Mucosa of descending colon (tissue), 3 donors: ENCODE measurements around the gene ARHGAP26. TPM values are rescaled to one million over a fixed set of nuclear protein-coding genes. Genes with fewer than 3 reads are reported as not detected.

ENCODE experiments used
- ATAC-seq: fragments of 200-7000 bp; cut with Tn5 transposase; one replicate; pipeline ENCODE4 v1.9.1; 2020; ENCODE audit warnings: mild to moderate bottlenecking, moderate library complexity
- DNase-seq, 3 donors: peaks; one replicate each; pipeline ENCODE4 v3.0.0-alpha.2; 2020
- H3K36me3 ChIP-seq: fragments of 200-600 bp; one replicate; pipeline ENCODE4 v1.8.0; 2021; ENCODE audit warnings: low read depth, mild to moderate bottlenecking
- H3K4me1 ChIP-seq: fragments of 200-600 bp; one replicate; pipeline ENCODE4 v1.8.0; 2021; ENCODE audit warnings: low read depth, mild to moderate bottlenecking
- H3K4me3 ChIP-seq: fragments of 200-600 bp; one replicate; pipeline ENCODE4 v1.8.0; 2021; ENCODE audit warnings: mild to moderate bottlenecking
- H3K9me3 ChIP-seq: fragments of 200-600 bp; one replicate; pipeline ENCODE4 v1.8.0; 2021; ENCODE audit warnings: mild to moderate bottlenecking
- intact Hi-C, 2 donors: fragments of 100-400 bp; cut with DNase I in 1 of 2; cut with micrococcal nuclease in 1 of 2; formaldehyde crosslinking; loops; one replicate each; pipeline versions ENCODE4 v1.11.0 to v1.11.1; 2022; cut with DNase I, micrococcal nuclease
- total RNA-seq, 3 donors: library from RNA; stranded (reverse); fragmentation: NEBNext Ultra II Directional in 2 of 3; extraction: Animal tissue kit (Norgen Biotek cat#: 25700) in 2 of 3; gene quantifications; one replicate each; pipeline versions ENCODE4 v1.2.1 to v1.2.4, GENCODE V29; 2021 to 2023
- TF ChIP-seq, protein P1 (sequence below): fragments of 200-600 bp; IDR thresholded peaks from one replicate; pipeline ENCODE4 v1.8.0; 2022; ENCODE audit warnings: antibody characterized with exemption, mild to moderate bottlenecking
- donor health status: DM: no; HTN: no; CAD: no; lungs with moderate emphysema.
- donor health status: DM: no; HTN: no; CAD: no.
- donor health status: DM: no; HTN: yes; CAD: no.

The ARHGAP26 gene
- total RNA-seq, 3 donors from 2014 or later, result 52.9 to 96.0 (median 67.8) TPM

DNA sequence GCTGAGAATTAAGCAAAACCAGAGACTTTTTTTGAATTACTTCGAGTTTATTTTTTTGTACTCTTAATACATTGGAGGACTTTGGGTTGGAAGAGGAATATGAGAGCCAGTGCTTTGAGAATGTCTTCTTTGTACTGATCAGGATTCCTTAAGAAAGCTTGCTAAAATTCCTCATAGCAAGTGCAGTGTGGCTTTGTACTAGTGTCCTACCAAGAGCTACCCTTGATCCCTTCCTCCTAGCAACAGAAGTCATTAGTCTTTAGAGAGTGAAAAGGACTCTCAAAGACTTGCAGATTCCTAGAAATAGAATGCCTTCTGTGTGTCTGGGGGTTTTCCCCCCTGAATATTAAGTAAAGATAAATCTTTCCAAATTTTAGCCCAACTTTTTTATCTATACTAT, 276.1 kb downstream of the ARHGAP26 start:
- no peak overlapping the region for H3K4me3 ChIP-seq
- DNase-seq (no peak), ATAC-seq (no peak)
- TF ChIP-seq, protein P1, sequence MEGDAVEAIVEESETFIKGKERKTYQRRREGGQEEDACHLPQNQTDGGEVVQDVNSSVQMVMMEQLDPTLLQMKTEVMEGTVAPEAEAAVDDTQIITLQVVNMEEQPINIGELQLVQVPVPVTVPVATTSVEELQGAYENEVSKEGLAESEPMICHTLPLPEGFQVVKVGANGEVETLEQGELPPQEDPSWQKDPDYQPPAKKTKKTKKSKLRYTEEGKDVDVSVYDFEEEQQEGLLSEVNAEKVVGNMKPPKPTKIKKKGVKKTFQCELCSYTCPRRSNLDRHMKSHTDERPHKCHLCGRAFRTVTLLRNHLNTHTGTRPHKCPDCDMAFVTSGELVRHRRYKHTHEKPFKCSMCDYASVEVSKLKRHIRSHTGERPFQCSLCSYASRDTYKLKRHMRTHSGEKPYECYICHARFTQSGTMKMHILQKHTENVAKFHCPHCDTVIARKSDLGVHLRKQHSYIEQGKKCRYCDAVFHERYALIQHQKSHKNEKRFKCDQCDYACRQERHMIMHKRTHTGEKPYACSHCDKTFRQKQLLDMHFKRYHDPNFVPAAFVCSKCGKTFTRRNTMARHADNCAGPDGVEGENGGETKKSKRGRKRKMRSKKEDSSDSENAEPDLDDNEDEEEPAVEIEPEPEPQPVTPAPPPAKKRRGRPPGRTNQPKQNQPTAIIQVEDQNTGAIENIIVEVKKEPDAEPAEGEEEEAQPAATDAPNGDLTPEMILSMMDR, result no peak
- intact Hi-C loops, result no loop called here
- no peaks in the 10 kb centered on the region for H3K9me3 ChIP-seq
- H3K4me1 ChIP-seq, result no peaks in the 10 kb centered on the region
- no peaks in the 10 kb centered on the region for H3K36me3 ChIP-seq

GRCh38 chr5:143047091-143047490, 276.9 kb downstream of the ARHGAP26 start:
- DNase-seq (no peak), ATAC-seq (no peak)
- TF ChIP-seq, protein P1, result no peak
- Histone ChIP-seq H3K9me3 (no peaks in the 10 kb centered on the region), H3K4me3 (no peak overlapping the region), H3K36me3 (no peaks in the 10 kb centered on the region), H3K4me1 (no peaks in the 10 kb centered on the region)
- intact Hi-C loops, result no loop called here

DNA sequence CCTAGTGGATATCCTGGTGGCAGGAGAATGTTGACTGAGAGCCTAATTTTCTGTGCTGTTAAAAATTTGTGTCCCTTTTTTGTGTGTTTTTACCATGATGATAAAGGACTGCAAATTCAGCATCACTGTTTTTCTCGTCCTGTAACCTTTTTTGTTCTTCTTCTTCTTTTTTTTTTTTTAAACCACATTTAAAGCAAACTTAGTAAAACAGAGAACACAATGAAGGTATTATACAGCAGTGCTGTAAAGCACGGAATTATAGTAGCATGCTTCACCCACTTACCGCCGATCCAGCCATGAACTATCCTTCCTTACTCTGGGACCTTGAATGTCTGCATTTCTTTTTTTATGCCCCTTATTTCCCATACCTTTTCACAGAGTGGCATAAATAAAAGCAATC, 280.0 kb downstream of the ARHGAP26 start:
- intact Hi-C loops, result no loop called here
- no peak for ATAC-seq
- no peaks in the 10 kb centered on the region for H3K4me1 ChIP-seq
- H3K4me3 ChIP-seq, result no peak overlapping the region
- TF ChIP-seq, protein P1, result no peak
- H3K36me3 ChIP-seq, result no peaks in the 10 kb centered on the region
- H3K9me3 ChIP-seq, result no peaks in the 10 kb centered on the region
- DNase-seq, result no peak

DNA sequence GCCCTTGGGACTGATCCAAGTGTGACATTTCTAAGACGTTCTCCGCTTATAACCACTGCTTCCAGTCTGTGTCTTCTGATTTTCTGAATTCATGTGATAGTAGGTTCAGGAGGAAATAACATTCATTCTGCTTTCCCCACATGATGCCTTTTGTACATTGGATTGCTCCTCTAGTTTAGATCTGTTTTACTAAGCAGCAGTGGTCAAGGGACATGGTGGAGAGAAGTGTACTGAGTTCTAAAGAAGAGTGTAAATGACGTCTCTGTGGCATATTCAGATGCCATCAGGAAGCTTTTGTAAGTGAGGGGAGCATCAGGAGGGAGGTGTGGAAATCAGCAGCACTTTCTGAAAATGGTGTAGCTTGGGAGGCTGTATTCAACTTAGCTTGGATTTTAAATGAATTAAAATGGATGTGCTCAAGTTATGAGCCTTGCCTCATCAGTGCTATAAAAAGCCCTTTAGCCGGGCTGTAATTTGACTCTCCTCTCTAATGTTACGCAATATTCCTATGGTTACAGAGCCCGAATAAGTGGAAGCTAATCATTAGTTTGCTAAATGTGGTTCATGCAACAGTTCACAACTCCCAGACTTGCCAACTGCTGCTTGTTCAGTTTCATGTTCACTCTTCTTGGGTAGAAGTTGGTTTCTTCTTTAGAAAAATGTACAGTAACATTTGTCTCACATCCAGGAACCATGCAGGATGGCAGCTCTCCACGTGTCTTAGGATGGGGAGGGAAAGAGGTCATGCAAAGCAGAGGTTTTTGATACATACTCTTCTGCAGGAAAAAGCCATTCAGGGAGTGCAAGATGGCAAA, 281.3 kb downstream of the ARHGAP26 start:
- DNase-seq (no peak), ATAC-seq (peak; percentile 68)
- no peaks in the 10 kb centered on the region for H3K9me3 ChIP-seq
- no peaks in the 10 kb centered on the region for H3K36me3 ChIP-seq
- TF ChIP-seq, protein P1, result no peak
- H3K4me3 ChIP-seq, result no peak overlapping the region
- H3K4me1 ChIP-seq, result no peaks in the 10 kb centered on the region
- intact Hi-C loops, result no loop called here

GRCh38 chr5:143052967-143053682, 282.9 kb downstream of the ARHGAP26 start:
- no peaks in the 10 kb centered on the region for H3K4me1 ChIP-seq
- DNase-seq, result no peak
- H3K4me3 ChIP-seq, result no peak overlapping the region
- TF ChIP-seq, protein P1, result no peak
- no peak for ATAC-seq
- no peaks in the 10 kb centered on the region for H3K36me3 ChIP-seq
- intact Hi-C loops, result no loop called here
- no peaks in the 10 kb centered on the region for H3K9me3 ChIP-seq
